Tibial artery (tissue), 4 donors: ENCODE measurements around the gene PRKAG2.

Experiments
- DNase-seq, 2 donors: peaks; one replicate each; pipeline ENCODE4 v3.0.0-alpha.2; 2019
- H3K27ac ChIP-seq, 2 donors: fragments of 200-600 bp; sonication (generic) in 1 of 2; 1 replicate in 1 of 2; 2 replicates in 1 of 2; pipeline ENCODE4 v1.5.1; 2018 to 2019; ENCODE audit warnings: mild to moderate bottlenecking in 1 of 2
- H3K27me3 ChIP-seq, 2 donors: fragments of 200-600 bp; sonication (generic) in 1 of 2; one replicate each; pipeline versions ENCODE4 v1.5.1 to v1.6.0; 2016 to 2019
- H3K36me3 ChIP-seq, 3 donors: fragments of 200-600 bp; sonication (generic) in 2 of 3; one replicate each; pipeline ENCODE4 v1.5.1; 2016 to 2019; ENCODE audit warnings: mild to moderate bottlenecking in 2 of 3
- H3K4me1 ChIP-seq, 4 donors: fragments of 200-600 bp; sonication (generic) in 2 of 4; 1 replicate in 3 of 4; 2 replicates in 1 of 4; pipeline ENCODE4 v1.5.1; 2016 to 2019
- H3K4me3 ChIP-seq, 2 donors: fragments of 200-600 bp; sonication (generic) in 1 of 2; 1 replicate in 1 of 2; 2 replicates in 1 of 2; pipeline ENCODE4 v1.5.1; 2018 to 2019; ENCODE audit warnings: mild to moderate bottlenecking in 2 of 2
- H3K9me3 ChIP-seq, 3 donors: fragments of 200-600 bp; sonication (generic) in 1 of 3; one replicate each; pipeline ENCODE4 v1.5.1; 2016 to 2019
- intact Hi-C: fragments of 100-400 bp; cut with DNase I; formaldehyde crosslinking; loops from one replicate; pipeline ENCODE4 v1.15.0; 2023; ENCODE audit warnings: low total_unique reads
- TF ChIP-seq, protein P1 (sequence below), 2 experiments: fragments of 200-600 bp in 1 of 2; fragments of 450-650 bp in 1 of 2; IDR thresholded peaks; one replicate each; pipeline ENCODE4 v1.5.1; 2017 to 2019; ENCODE audit warnings: antibody characterized with exemption in 2 of 2, mild to moderate bottlenecking in 1 of 2, moderate library complexity in 1 of 2

Gene PRKAG2

DNA sequence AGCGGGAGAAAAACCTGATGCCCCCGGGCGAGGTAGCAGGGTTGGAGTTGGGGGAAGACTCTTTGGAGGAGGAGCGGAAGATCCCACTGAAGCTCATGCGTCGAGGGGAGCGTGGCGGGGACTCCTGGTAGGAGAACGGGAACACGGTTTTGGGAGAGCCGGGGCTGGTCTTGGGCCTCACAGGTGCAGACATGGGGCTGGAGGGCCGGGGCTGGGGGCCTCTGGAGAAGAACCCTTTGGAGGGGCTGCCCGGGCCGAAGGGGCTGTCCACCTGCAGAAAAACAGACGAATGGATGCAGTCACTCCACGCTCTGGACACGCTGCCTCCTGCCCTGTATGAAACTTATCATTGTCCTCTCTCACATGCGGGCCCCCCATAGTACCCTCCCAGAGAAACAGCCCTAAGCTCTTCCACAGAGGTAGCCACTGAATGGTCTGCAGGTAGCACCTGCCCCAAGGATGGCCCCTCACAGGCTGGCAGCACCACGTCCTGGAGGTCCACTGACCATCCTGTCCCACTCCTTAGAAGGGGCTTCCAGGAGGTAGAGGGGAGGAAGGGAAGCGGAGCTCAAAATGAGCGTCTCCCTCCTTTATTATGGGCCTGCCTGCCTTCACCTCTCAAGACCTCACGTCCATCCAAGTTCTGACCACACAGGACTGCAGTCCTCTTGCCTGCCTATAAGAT is 95.6 kb downstream of the PRKAG2 start:
- Histone ChIP-seq H3K36me3 (peaks cover 0 to 30% (median 6%) of the 10 kb centered on the region in 3 donors), H3K27ac (no peak overlapping the region), H3K9me3 (no peaks in the 10 kb centered on the region), H3K27me3 (no peaks in the 10 kb centered on the region), H3K4me1 (peaks cover 0 to 12% (median 6%) of the 10 kb centered on the region in 4 donors), H3K4me3 (no peak overlapping the region)
- TF ChIP-seq, protein P1, sequence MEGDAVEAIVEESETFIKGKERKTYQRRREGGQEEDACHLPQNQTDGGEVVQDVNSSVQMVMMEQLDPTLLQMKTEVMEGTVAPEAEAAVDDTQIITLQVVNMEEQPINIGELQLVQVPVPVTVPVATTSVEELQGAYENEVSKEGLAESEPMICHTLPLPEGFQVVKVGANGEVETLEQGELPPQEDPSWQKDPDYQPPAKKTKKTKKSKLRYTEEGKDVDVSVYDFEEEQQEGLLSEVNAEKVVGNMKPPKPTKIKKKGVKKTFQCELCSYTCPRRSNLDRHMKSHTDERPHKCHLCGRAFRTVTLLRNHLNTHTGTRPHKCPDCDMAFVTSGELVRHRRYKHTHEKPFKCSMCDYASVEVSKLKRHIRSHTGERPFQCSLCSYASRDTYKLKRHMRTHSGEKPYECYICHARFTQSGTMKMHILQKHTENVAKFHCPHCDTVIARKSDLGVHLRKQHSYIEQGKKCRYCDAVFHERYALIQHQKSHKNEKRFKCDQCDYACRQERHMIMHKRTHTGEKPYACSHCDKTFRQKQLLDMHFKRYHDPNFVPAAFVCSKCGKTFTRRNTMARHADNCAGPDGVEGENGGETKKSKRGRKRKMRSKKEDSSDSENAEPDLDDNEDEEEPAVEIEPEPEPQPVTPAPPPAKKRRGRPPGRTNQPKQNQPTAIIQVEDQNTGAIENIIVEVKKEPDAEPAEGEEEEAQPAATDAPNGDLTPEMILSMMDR (IDR thresholded peaks at IDR 0.05): no peak
- no peak for DNase-seq
- intact Hi-C loops: loop anchor here (5.0 to 10.0 kb wide), 2 partner anchors 93 to 151 kb away; partner anchors contain the start of gene PRKAG2

DNA sequence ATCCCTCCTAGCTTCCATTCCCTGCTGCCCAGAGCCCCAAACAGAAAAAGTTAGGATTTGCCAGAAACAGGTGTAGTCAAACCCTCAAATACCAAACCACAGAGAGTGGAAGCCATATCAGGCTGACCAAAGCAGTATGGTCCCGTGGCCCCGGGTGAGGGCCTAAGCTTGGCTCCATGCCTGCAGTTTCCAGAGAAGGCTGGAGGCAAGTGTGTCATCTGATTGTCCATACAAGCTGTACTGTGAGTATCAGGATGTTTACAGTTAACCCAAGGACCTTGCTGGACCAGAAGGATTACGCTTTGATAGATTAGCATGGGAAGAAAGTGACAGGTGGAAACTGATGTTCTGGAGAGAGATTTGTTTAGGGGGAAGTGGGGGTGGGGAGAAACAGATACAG is 96.3 kb downstream of the PRKAG2 start:
- Histone ChIP-seq H3K4me3 (no peak overlapping the region), H3K27ac (no peak overlapping the region), H3K27me3 (no peaks in the 10 kb centered on the region), H3K4me1 (peaks cover 0 to 12% (median 6%) of the 10 kb centered on the region in 4 donors), H3K36me3 (peaks cover 0 to 23% (median 6%) of the 10 kb centered on the region in 3 donors), H3K9me3 (no peaks in the 10 kb centered on the region)
- no peak for DNase-seq
- intact Hi-C loops: loop anchor here (5.0 to 10.0 kb wide), 2 partner anchors 94 to 152 kb away; partner anchors contain the start of gene PRKAG2
- TF ChIP-seq, protein P1 (IDR thresholded peaks at IDR 0.05): no peak

DNA sequence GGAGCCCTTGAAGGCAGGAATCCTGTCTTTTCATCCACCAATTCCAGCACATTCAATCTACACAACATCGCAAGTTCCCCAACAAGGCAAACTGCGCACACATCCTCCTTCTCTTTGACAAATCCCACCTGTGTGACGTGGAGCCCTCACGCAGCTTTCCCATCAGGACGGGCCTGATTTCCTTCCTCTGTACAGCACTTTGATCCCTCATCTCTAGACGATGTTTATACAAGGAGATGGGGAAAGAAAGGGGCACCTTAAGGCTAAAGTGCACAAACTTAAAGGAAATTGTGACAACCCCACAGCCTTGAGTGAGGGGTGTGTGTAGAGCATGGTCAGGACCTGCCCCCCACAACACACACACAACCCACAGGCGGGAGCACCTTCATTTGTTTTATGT is 97.2 kb downstream of the PRKAG2 start:
- no peak for DNase-seq
- no peak overlapping the region for H3K27ac ChIP-seq
- H3K4me3 ChIP-seq: no peak overlapping the region
- H3K4me1 ChIP-seq: peaks cover 0 to 12% (median 6%) of the 10 kb centered on the region in 4 donors
- TF ChIP-seq, protein P1 (IDR thresholded peaks at IDR 0.05): no peak
- H3K9me3 ChIP-seq: no peaks in the 10 kb centered on the region
- H3K36me3 ChIP-seq: peaks cover 0 to 15% (median 6%) of the 10 kb centered on the region in 3 donors
- intact Hi-C loops: loop anchor here (5.0 to 10.0 kb wide), 2 partner anchors 95 to 153 kb away; partner anchors contain the start of gene PRKAG2
- H3K27me3 ChIP-seq: no peaks in the 10 kb centered on the region

DNA sequence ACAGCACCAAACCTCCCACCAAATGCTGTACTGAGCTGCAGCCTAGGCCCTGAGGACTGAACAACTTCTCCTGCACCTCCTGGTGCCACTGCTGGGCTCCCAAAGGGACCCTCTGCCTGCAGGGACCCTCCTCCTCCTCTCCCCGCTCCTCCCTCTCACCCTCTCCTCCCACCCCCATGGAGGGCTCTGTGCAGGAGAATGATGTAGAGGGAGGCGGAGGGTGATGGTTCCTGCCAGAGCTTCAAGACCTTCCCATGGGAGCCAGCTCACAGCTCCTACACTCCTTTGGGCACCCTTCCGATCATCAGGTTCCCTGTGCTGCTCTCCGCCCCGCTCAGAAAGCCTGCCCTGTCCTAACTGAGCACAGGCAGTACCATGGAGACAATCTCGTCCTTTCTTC is 97.7 kb downstream of the PRKAG2 start:
- no peaks in the 10 kb centered on the region for H3K27me3 ChIP-seq
- H3K36me3 ChIP-seq: peaks cover 0 to 15% (median 6%) of the 10 kb centered on the region in 3 donors
- H3K9me3 ChIP-seq: no peaks in the 10 kb centered on the region
- TF ChIP-seq, protein P1 (IDR thresholded peaks at IDR 0.05): no peak
- intact Hi-C loops: no loop called here
- no peak overlapping the region for H3K4me3 ChIP-seq
- H3K27ac ChIP-seq: no peak overlapping the region
- no peak for DNase-seq
- peaks cover 0 to 12% (median 6%) of the 10 kb centered on the region in 4 donors for H3K4me1 ChIP-seq

DNA sequence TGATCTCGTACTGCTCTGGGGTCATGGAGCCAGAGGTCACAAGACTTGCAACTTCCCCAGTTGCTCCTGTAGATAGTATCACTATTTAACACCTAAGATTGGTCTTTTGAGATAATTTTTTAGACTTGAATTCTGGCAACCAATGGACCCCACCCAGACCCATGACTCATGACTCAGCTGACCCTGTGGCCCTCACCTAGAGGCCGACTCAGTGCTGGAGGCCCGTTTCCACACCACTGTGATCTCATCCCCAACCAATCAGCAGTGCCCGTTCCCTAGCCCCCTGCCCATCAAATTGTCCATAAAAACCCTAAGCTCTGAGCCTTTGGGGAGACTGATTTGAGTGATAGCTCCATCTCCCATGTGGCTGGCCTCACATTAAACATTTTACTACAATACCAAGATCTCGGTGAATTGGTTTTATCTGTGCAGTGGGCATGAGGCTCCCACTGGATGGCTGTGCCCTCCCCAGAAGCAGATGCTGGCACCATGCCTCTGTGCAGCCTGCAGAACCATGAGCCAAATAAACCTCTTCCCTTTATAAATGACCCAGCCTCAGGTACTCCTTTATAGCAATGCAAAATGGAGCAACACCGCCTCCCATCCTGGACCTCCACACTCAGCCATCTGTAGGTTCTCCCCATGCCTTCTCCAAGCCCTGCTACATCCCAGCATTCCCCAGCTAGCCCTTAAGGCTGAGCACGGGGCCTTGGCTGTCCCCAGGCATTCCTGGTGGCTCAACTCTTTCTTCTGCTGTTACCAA is 98.8 kb downstream of the PRKAG2 start:
- Histone ChIP-seq H3K9me3 (no peaks in the 10 kb centered on the region), H3K4me1 (peaks cover 0 to 7% (median 3%) of the 10 kb centered on the region in 4 donors), H3K36me3 (peaks cover 0 to 15% (median 6%) of the 10 kb centered on the region in 3 donors), H3K4me3 (no peak overlapping the region), H3K27ac (no peak overlapping the region), H3K27me3 (no peaks in the 10 kb centered on the region)
- intact Hi-C loops: no loop called here
- DNase-seq: no peak
- TF ChIP-seq, protein P1 (IDR thresholded peaks at IDR 0.05): no peak
